ENCODE results near the gene ZP3.
"Not testable (repeated sequence)": the region's sequence is repeated elsewhere in the genome, so short reads cannot be mapped to it uniquely, and the experiment has no call there.

ZP3 gene

GRCh38 chr7:76427635-76428034 lies 2.9 kb downstream of the ZP3 start:
- Histone ChIP-seq H2AFZ (ENCODE audit: low read length, unreplicated experiment) (no peak overlapping the region), H3K36me3 (ENCODE audit: insufficient read depth, low read length) (no peaks in the 10 kb centered on the region), H3K4me3 (ENCODE audit: low read depth, low read length) (no peak overlapping the region), H3K79me2 (ENCODE audit: control insufficient read depth, insufficient read depth, low read length, unreplicated experiment) (no peaks in the 10 kb centered on the region), H3K4me1 (ENCODE audit: control insufficient read depth, insufficient read depth, low read length, unreplicated experiment) (peaks cover 14% of the 10 kb centered on the region), H3K27me3 (ENCODE audit: insufficient read depth, low read length) (no peaks in the 10 kb centered on the region), H3K27ac (ENCODE audit: low read depth, low read length) (no peak overlapping the region)

- H3K4me1 ChIP-seq (ENCODE audit: control insufficient read depth, insufficient read depth, low read length, unreplicated experiment) = peaks cover 9% of the 10 kb centered on the region
- H3K79me2 ChIP-seq (ENCODE audit: control insufficient read depth, insufficient read depth, low read length, unreplicated experiment) = no peaks in the 10 kb centered on the region
- H3K36me3 ChIP-seq (ENCODE audit: insufficient read depth, low read length) = no peaks in the 10 kb centered on the region
- H3K4me3 ChIP-seq (ENCODE audit: low read depth, low read length) = no peak overlapping the region
- H3K27ac ChIP-seq (ENCODE audit: low read depth, low read length) = no peak overlapping the region
- H2AFZ ChIP-seq (ENCODE audit: low read length, unreplicated experiment) = no peak overlapping the region
- no peaks in the 10 kb centered on the region for H3K27me3 ChIP-seq (ENCODE audit: insufficient read depth, low read length)
Measured at GRCh38 chr7:76428149-76428823, 3.5 kb downstream of the ZP3 start.

GRCh38 chr7:76428868-76429805 lies 4.4 kb downstream of the ZP3 start:
- Histone ChIP-seq H3K27ac (ENCODE audit: low read depth, low read length) (no peak overlapping the region), H3K4me3 (ENCODE audit: low read depth, low read length) (no peak overlapping the region), H3K27me3 (ENCODE audit: insufficient read depth, low read length) (no peaks in the 10 kb centered on the region), H3K79me2 (ENCODE audit: control insufficient read depth, insufficient read depth, low read length, unreplicated experiment) (no peaks in the 10 kb centered on the region), H2AFZ (ENCODE audit: low read length, unreplicated experiment) (no peak overlapping the region), H3K36me3 (ENCODE audit: insufficient read depth, low read length) (no peaks in the 10 kb centered on the region), H3K4me1 (ENCODE audit: control insufficient read depth, insufficient read depth, low read length, unreplicated experiment) (peaks cover 5% of the 10 kb centered on the region)

GRCh38 chr7:76430211-76430610 lies 5.5 kb downstream of the ZP3 start:
- Histone ChIP-seq H3K27ac (ENCODE audit: low read depth, low read length) (no peak overlapping the region), H3K36me3 (ENCODE audit: insufficient read depth, low read length) (no peaks in the 10 kb centered on the region), H3K4me1 (ENCODE audit: control insufficient read depth, insufficient read depth, low read length, unreplicated experiment) (peaks cover 5% of the 10 kb centered on the region), H3K4me3 (ENCODE audit: low read depth, low read length) (no peak overlapping the region), H3K27me3 (ENCODE audit: insufficient read depth, low read length) (no peaks in the 10 kb centered on the region), H2AFZ (ENCODE audit: low read length, unreplicated experiment) (no peak overlapping the region), H3K79me2 (ENCODE audit: control insufficient read depth, insufficient read depth, low read length, unreplicated experiment) (no peaks in the 10 kb centered on the region)

- no peak overlapping the region for H3K27ac ChIP-seq (ENCODE audit: low read depth, low read length)
- no peaks in the 10 kb centered on the region for H3K79me2 ChIP-seq (ENCODE audit: control insufficient read depth, insufficient read depth, low read length, unreplicated experiment)
- H2AFZ ChIP-seq (ENCODE audit: low read length, unreplicated experiment) = no peak overlapping the region
- H3K27me3 ChIP-seq (ENCODE audit: insufficient read depth, low read length) = no peaks in the 10 kb centered on the region
- no peaks in the 10 kb centered on the region for H3K36me3 ChIP-seq (ENCODE audit: insufficient read depth, low read length)
- H3K4me3 ChIP-seq (ENCODE audit: low read depth, low read length) = no peak overlapping the region
- H3K4me1 ChIP-seq (ENCODE audit: control insufficient read depth, insufficient read depth, low read length, unreplicated experiment) = peaks cover 5% of the 10 kb centered on the region
Measured at GRCh38 chr7:76430836-76431235, 6.1 kb downstream of the ZP3 start.

- H3K27me3 ChIP-seq (ENCODE audit: insufficient read depth, low read length) = not testable (repeated sequence)
Measured at GRCh38 chr7:76437873-76438272, 13.1 kb downstream of the ZP3 start.

GRCh38 chr7:76439120-76439888 lies 14.6 kb downstream of the ZP3 start:
- H3K36me3 ChIP-seq (ENCODE audit: insufficient read depth, low read length); H3K79me2 ChIP-seq (ENCODE audit: control insufficient read depth, insufficient read depth, low read length, unreplicated experiment); H2AFZ ChIP-seq (ENCODE audit: low read length, unreplicated experiment); H3K4me3 ChIP-seq (ENCODE audit: low read depth, low read length); H3K4me1 ChIP-seq (ENCODE audit: control insufficient read depth, insufficient read depth, low read length, unreplicated experiment); H3K27me3 ChIP-seq (ENCODE audit: insufficient read depth, low read length): not testable (repeated sequence)
- peak overlapping the region; percentile 41; the same call in 1 of the 2 replicates for H3K27ac ChIP-seq (ENCODE audit: low read depth, low read length)

More at GRCh38 chr7:76437873-76438272, 13.1 kb downstream of the ZP3 start:
- not testable (repeated sequence) for H3K79me2 ChIP-seq (ENCODE audit: control insufficient read depth, insufficient read depth, low read length, unreplicated experiment); H3K4me3 ChIP-seq (ENCODE audit: low read depth, low read length); H2AFZ ChIP-seq (ENCODE audit: low read length, unreplicated experiment); H3K4me1 ChIP-seq (ENCODE audit: control insufficient read depth, insufficient read depth, low read length, unreplicated experiment); H3K36me3 ChIP-seq (ENCODE audit: insufficient read depth, low read length)
- peak overlapping the region; percentile 74; the same call in 1 of the 2 replicates for H3K27ac ChIP-seq (ENCODE audit: low read depth, low read length)

- H3K36me3 ChIP-seq (ENCODE audit: insufficient read depth, low read length); H3K4me3 ChIP-seq (ENCODE audit: low read depth, low read length); H3K79me2 ChIP-seq (ENCODE audit: control insufficient read depth, insufficient read depth, low read length, unreplicated experiment); H2AFZ ChIP-seq (ENCODE audit: low read length, unreplicated experiment); H3K27me3 ChIP-seq (ENCODE audit: insufficient read depth, low read length); H3K4me1 ChIP-seq (ENCODE audit: control insufficient read depth, insufficient read depth, low read length, unreplicated experiment): not testable (repeated sequence)
- H3K27ac ChIP-seq (ENCODE audit: low read depth, low read length) = peak overlapping the region; percentile 32; the same call in 1 of the 2 replicates
Measured at GRCh38 chr7:76440404-76440803, 15.7 kb downstream of the ZP3 start.

GRCh38 chr7:76441792-76442191 lies 17.0 kb downstream of the ZP3 start:
- H3K27ac ChIP-seq (ENCODE audit: low read depth, low read length); H3K79me2 ChIP-seq (ENCODE audit: control insufficient read depth, insufficient read depth, low read length, unreplicated experiment); H3K4me3 ChIP-seq (ENCODE audit: low read depth, low read length); H3K4me1 ChIP-seq (ENCODE audit: control insufficient read depth, insufficient read depth, low read length, unreplicated experiment); H3K27me3 ChIP-seq (ENCODE audit: insufficient read depth, low read length); H2AFZ ChIP-seq (ENCODE audit: low read length, unreplicated experiment); H3K36me3 ChIP-seq (ENCODE audit: insufficient read depth, low read length): not testable (repeated sequence)

- not testable (repeated sequence) for H3K36me3 ChIP-seq (ENCODE audit: insufficient read depth, low read length); H3K27ac ChIP-seq (ENCODE audit: low read depth, low read length); H3K27me3 ChIP-seq (ENCODE audit: insufficient read depth, low read length); H3K79me2 ChIP-seq (ENCODE audit: control insufficient read depth, insufficient read depth, low read length, unreplicated experiment); H3K4me1 ChIP-seq (ENCODE audit: control insufficient read depth, insufficient read depth, low read length, unreplicated experiment); H2AFZ ChIP-seq (ENCODE audit: low read length, unreplicated experiment); H3K4me3 ChIP-seq (ENCODE audit: low read depth, low read length)
Measured at GRCh38 chr7:76442664-76443446, 18.1 kb downstream of the ZP3 start.
